Prostate gland (tissue), 2 donors: ENCODE results near the gene RBBP8. TPM values are rescaled to one million over a fixed set of nuclear protein-coding genes. Genes with fewer than 3 reads are reported as not detected.
"Not testable (repeated sequence)": the region's sequence is repeated elsewhere in the genome, so short reads cannot be mapped to it uniquely, and the experiment has no call there.

Experiments
- DNase-seq: peaks from one replicate; pipeline ENCODE4 v3.0.0-alpha.2; 2019; ENCODE audit warnings: low spot score
- H3K27ac ChIP-seq, 2 donors: fragments of 200-600 bp; sonication (generic); 2 replicates each; pipeline ENCODE4 v1.5.1; 2017 to 2019
- H3K27me3 ChIP-seq: fragments of 200-600 bp; sonication (generic); replicated peaks from 2 replicates; pipeline ENCODE4 v1.5.1; 2019; ENCODE audit not compliant: insufficient read depth
- H3K36me3 ChIP-seq, 2 donors: fragments of 200-600 bp; sonication (generic); 1 replicate in 1 of 2; 2 replicates in 1 of 2; pipeline versions ENCODE4 v1.5.1 to v1.8.1; 2017 to 2019
- H3K4me1 ChIP-seq: fragments of 200-600 bp; sonication (generic); replicated peaks from 2 replicates; pipeline ENCODE4 v1.5.1; 2019
- H3K4me3 ChIP-seq, 2 donors: fragments of 200-600 bp; sonication (generic); 2 replicates each; pipeline ENCODE4 v1.5.1; 2017 to 2019
- H3K9me3 ChIP-seq: fragments of 200-600 bp; sonication (generic); 2 replicates; pipeline ENCODE4 v1.5.1; 2017
- POLR2A ChIP-seq: fragments of 450-650 bp; IDR thresholded peaks from one replicate; pipeline ENCODE4 v1.6.1; 2016; ENCODE audit warnings: antibody characterized with exemption, mild to moderate bottlenecking
- POLR2AphosphoS5 ChIP-seq: sonication (generic); formaldehyde crosslinking; IDR thresholded peaks from one replicate; pipeline ENCODE4 v1.6.1; 2017; ENCODE audit warnings: antibody characterized with exemption
- WGBS: methylation state at CpG from one replicate; pipeline ENCODE4 v1.1.5; 2018; 5-methylcytosine and 5-hydroxymethylcytosine counted together
- intact Hi-C: fragments of 100-400 bp; cut with DNase I; formaldehyde crosslinking; loops from one replicate; pipeline ENCODE4 v1.14.2; 2022
- total RNA-seq, 2 donors: library from RNA; depleted of rRNA; stranded (reverse); fragments of >200 nt; gene quantifications; one replicate each; pipeline ENCODE4 v1.1.0, GENCODE V29; 2016
- TF ChIP-seq, protein P1 (sequence below), 4 experiments: fragments of 200-600 bp in 2 of 4; fragments of 450-650 bp in 2 of 4; sonication (generic) in 2 of 4; IDR thresholded peaks; 1 replicate in 3 of 4; 2 replicates in 1 of 4; pipeline ENCODE4 v1.5.1; 2016 to 2019; ENCODE audit warnings: antibody characterized with exemption in 4 of 4, mild to moderate bottlenecking in 2 of 4, moderate library complexity in 2 of 4

Gene RBBP8
- total RNA-seq, 2 donors from 2014 or later = 31.8 to 44.6 TPM

DNA sequence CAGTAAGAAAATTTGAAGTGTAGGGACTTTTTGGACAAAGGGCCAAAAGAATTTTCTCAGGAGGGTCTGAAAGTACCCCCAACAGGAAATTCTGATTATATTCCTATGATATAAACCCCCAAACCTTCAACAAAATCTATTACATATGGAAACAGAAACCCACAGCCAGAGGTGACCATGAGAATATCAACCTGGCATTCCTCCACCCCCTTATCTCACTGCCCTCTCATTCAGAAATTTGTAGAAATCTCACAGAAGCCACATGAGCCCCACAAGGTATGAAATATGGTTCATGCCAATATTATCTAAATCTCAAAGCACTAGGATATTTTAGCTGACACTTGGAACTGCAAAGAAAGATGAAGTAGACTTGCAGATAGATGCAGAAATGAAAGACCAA is 31.0 kb upstream of the RBBP8 start:
- Histone ChIP-seq H3K27ac (no peak overlapping the region), H3K4me1 (no peaks in the 10 kb centered on the region), H3K27me3 (no peaks in the 10 kb centered on the region), H3K36me3 (no peaks in the 10 kb centered on the region), H3K4me3 (no peak overlapping the region), H3K9me3 (no peaks in the 10 kb centered on the region)
- intact Hi-C loops = no loop called here
- DNase-seq = no peak
- TF ChIP-seq POLR2A (no peak), POLR2AphosphoS5 (no peak)
- TF ChIP-seq, protein P1, sequence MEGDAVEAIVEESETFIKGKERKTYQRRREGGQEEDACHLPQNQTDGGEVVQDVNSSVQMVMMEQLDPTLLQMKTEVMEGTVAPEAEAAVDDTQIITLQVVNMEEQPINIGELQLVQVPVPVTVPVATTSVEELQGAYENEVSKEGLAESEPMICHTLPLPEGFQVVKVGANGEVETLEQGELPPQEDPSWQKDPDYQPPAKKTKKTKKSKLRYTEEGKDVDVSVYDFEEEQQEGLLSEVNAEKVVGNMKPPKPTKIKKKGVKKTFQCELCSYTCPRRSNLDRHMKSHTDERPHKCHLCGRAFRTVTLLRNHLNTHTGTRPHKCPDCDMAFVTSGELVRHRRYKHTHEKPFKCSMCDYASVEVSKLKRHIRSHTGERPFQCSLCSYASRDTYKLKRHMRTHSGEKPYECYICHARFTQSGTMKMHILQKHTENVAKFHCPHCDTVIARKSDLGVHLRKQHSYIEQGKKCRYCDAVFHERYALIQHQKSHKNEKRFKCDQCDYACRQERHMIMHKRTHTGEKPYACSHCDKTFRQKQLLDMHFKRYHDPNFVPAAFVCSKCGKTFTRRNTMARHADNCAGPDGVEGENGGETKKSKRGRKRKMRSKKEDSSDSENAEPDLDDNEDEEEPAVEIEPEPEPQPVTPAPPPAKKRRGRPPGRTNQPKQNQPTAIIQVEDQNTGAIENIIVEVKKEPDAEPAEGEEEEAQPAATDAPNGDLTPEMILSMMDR (IDR thresholded peaks at IDR 0.05) = no peak

DNA sequence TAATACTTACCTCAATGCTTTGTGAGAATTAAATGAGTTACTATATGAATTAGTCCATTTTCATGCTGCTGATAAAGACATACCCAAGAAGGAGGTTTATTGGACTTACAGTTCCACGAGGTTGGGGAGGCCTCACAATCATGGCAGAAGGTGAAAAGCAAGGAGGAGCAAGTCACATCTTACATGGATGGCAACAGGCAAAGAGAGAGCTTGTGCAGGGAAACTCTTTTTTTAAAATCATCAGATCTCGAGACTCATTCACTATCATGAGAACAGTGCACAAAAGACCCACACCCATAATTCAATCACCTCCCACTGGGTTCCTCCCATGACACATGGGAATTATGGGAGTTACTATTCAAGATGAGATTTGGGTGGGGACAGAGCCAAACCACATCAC is 29.9 kb upstream of the RBBP8 start:
- H3K4me3 ChIP-seq, H3K36me3 ChIP-seq, H3K27me3 ChIP-seq, intact Hi-C loops, H3K27ac ChIP-seq, DNase-seq, H3K4me1 ChIP-seq, H3K9me3 ChIP-seq: not testable (repeated sequence)
- WGBS = 94% methylated on average over 2 of the region's 2 CpGs

DNA sequence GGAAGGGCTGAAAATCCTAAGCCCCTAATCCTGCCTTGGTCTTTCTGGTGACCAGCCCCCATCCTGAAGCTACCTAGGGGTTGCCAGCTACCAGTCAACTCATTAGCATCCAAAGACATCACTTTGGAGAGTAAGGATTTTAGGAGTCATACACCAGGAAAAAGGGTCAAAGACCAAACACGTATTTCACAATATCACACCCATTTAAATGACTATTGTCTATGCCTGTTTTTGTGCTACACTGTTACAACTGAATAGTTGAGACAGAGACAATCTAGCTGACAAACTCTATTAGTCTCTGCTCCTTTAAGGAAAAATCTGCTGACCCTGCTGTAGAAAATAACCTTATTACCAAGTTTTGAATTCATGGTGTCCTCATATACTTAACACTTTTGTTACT is 21.0 kb upstream of the RBBP8 start:
- no peaks in the 10 kb centered on the region for H3K36me3 ChIP-seq
- no peak for DNase-seq
- H3K27ac ChIP-seq = no peak overlapping the region
- no peaks in the 10 kb centered on the region for H3K27me3 ChIP-seq
- no peaks in the 10 kb centered on the region for H3K4me1 ChIP-seq
- intact Hi-C loops = no loop called here
- no peaks in the 10 kb centered on the region for H3K9me3 ChIP-seq
- TF ChIP-seq POLR2A = no peak
- TF ChIP-seq POLR2AphosphoS5 = no peak
- TF ChIP-seq, protein P1 (IDR thresholded peaks at IDR 0.05) = no peak
- WGBS = 100% methylated on average over 1 of the region's 1 CpG
- H3K4me3 ChIP-seq = no peak overlapping the region

DNA sequence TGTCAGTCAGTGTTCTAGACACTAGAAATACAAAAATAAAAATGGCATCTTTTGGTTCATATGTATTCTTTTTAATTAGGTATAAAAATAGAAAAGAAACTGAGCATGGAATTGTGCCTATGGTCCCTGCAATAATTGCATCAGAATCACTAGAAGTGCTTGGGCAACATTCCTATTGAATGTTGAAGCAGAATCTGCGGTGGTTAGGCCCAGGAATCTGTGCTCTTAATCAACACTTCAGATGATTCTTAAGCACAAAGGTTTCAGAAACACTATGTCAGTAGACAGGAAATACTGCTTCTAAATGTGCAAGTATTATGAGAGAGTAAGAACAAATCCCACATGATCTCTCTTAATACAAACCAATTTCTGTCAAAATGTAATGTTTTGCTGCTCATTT is 20.3 kb upstream of the RBBP8 start:
- WGBS = 94% methylated on average over 1 of the region's 1 CpG
- no peak overlapping the region for H3K27ac ChIP-seq

DNA sequence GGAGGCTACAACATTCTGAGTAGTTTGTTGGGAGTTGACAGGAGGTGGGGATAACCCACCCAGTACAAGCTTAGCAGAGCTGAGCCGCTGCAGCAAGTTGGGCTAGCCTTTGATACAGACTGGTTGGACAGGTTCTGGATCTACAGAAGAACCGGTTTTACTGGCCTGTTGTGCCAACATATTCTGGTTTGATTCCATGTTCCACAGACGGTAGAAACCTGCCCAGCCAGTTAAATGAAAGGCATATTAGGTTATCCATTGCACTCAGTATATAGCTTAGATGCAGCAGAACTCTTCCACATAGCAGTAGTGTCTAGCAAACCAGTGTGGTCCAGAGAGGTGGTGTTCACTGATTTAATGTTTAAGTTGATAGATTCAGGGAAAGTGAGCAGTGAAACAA is 19.3 kb upstream of the RBBP8 start:
- Histone ChIP-seq H3K27ac (no peak overlapping the region), H3K4me1 (no peaks in the 10 kb centered on the region), H3K27me3 (no peaks in the 10 kb centered on the region), H3K9me3 (no peaks in the 10 kb centered on the region), H3K36me3 (no peaks in the 10 kb centered on the region), H3K4me3 (peak overlapping the region in 1 of 2 donors; percentile 16)
- DNase-seq = peak; percentile 95
- intact Hi-C loops = no loop called here
- 16% methylated on average over 3 of the region's 3 CpGs for WGBS
- no peak for TF ChIP-seq POLR2A
- peak; percentile 97 for TF ChIP-seq POLR2AphosphoS5

More for the DNA sequence above, 20.3 kb upstream of the RBBP8 start:
- Histone ChIP-seq H3K9me3 (no peaks in the 10 kb centered on the region), H3K4me1 (no peaks in the 10 kb centered on the region), H3K27me3 (no peaks in the 10 kb centered on the region), H3K36me3 (no peaks in the 10 kb centered on the region), H3K4me3 (no peak overlapping the region)
- no peak for TF ChIP-seq POLR2AphosphoS5
- TF ChIP-seq, protein P1 (IDR thresholded peaks at IDR 0.05) = no peak
- no peak for TF ChIP-seq POLR2A
- no peak for DNase-seq
- intact Hi-C loops = no loop called here

DNA sequence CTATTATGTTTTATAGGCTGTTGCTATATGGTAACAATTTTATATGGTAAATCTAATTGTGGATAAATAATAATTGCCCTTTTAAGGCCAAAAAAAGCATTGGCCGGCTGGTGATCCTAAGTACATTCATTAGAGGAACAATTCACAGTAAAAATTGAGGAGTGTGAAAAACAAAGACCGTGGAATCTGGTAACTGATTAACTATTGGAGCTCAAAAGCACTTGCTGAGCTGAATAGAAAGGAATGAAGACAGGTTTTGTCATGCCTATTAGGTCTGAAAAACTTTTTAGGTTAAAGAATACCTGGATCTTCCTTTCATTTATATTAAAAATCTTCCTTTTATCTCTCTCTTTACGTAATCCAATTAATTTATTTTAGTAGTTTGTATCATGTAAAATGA is 18.5 kb upstream of the RBBP8 start:
- Histone ChIP-seq H3K4me1 (no peaks in the 10 kb centered on the region), H3K27me3 (no peaks in the 10 kb centered on the region), H3K4me3 (peak overlapping the region in 1 of 2 donors; percentile 16), H3K36me3 (no peaks in the 10 kb centered on the region), H3K27ac (no peak overlapping the region), H3K9me3 (no peaks in the 10 kb centered on the region)
- no peak for TF ChIP-seq POLR2AphosphoS5
- TF ChIP-seq POLR2A = no peak
- 48% methylated on average over 3 of the region's 3 CpGs for WGBS
- no peak for DNase-seq
- intact Hi-C loops = no loop called here
